HEK293 (cell line): ENCODE results near the gene ITPRIPL2.

Source experiments
- CTCF ChIA-PET: fragments of 350-600 bp; formaldehyde crosslinking; extraction: SDS; loops from one replicate; lab custom pipeline; 2021; ENCODE audit warnings: antibody characterized with exemption; lab: Yijun Ruan, JAX
- POLR2A ChIA-PET: fragments of 300-600 bp; formaldehyde crosslinking; extraction: SDS; loops from one replicate; lab custom pipeline; 2020; ENCODE audit warnings: antibody characterized with exemption, inconsistent platforms; lab: Yijun Ruan, JAX
- H3K27ac ChIP-seq: fragments of 200-500 bp; sonication (Bioruptor generic); 2 replicates; pipeline ENCODE4 v1.5.1; 2014; ENCODE audit warnings: low read depth, low read length, control low read depth, inconsistent platforms; ENCODE audit errors: extremely low read depth
- H3K36me3 ChIP-seq, 2 experiments: fragments of 200-500 bp in 1 of 2; sonication (Bioruptor generic) in 1 of 2; 1 replicate in 1 of 2; 2 replicates in 1 of 2; pipeline ENCODE4 v1.5.1; 2014 to 2017; ENCODE audit warnings: inconsistent platforms in 2 of 2, low read length in 2 of 2; ENCODE audit not compliant: control insufficient read depth in 2 of 2, insufficient read depth in 1 of 2
- H3K4me1 ChIP-seq: fragments of 200-500 bp; sonication (Bioruptor generic); 2 replicates; pipeline ENCODE4 v1.5.1; 2014; ENCODE audit warnings: mild to moderate bottlenecking, low read length, inconsistent platforms; ENCODE audit not compliant: control insufficient read depth, insufficient read depth
- H3K4me3 ChIP-seq: 2 replicates; pipeline ENCODE4 v1.5.1; 2011; ENCODE audit warnings: low read depth, mild to moderate bottlenecking, control low read depth, low read length, moderate library complexity
- H3K9me3 ChIP-seq: fragments of 200-500 bp; sonication (Bioruptor generic); 2 replicates; pipeline ENCODE4 v1.5.1; 2014; ENCODE audit warnings: low read depth, low read length, inconsistent platforms; ENCODE audit not compliant: control insufficient read depth, insufficient read depth
- FEZF1 ChIP-seq: fragments of 450-650 bp; formaldehyde crosslinking; IDR thresholded peaks from 2 replicates; pipeline ENCODE4 v1.5.1; 2016; ENCODE audit warnings: missing biosample characterization, missing genetic modification characterization
- GLI4 ChIP-seq: fragments of 450-650 bp; formaldehyde crosslinking; IDR thresholded peaks from 2 replicates; pipeline ENCODE4 v1.5.1; 2016; ENCODE audit warnings: missing biosample characterization, missing genetic modification characterization
- GLIS1 ChIP-seq: fragments of 450-650 bp; formaldehyde crosslinking; IDR thresholded peaks from 2 replicates; pipeline ENCODE4 v1.5.1; 2016; ENCODE audit warnings: missing biosample characterization, missing genetic modification characterization
- KLF8 ChIP-seq: fragments of 450-650 bp; formaldehyde crosslinking; IDR thresholded peaks from 2 replicates; pipeline ENCODE4 v1.5.1; 2016; ENCODE audit warnings: missing biosample characterization, missing genetic modification characterization
- OSR2 ChIP-seq: fragments of 450-650 bp; formaldehyde crosslinking; IDR thresholded peaks from 2 replicates; pipeline ENCODE4 v1.5.1; 2016; ENCODE audit warnings: missing biosample characterization, missing genetic modification characterization
- PRDM4 ChIP-seq: fragments of 450-650 bp; formaldehyde crosslinking; IDR thresholded peaks from 2 replicates; pipeline ENCODE4 v1.5.1; 2017; ENCODE audit warnings: missing biosample characterization, missing genetic modification characterization
- SP7 ChIP-seq: fragments of 450-650 bp; formaldehyde crosslinking; IDR thresholded peaks from 2 replicates; pipeline ENCODE4 v1.5.1; 2016; ENCODE audit warnings: missing biosample characterization, missing genetic modification characterization
- TCF7L2 ChIP-seq: IDR thresholded peaks from 2 replicates; pipeline ENCODE4 v1.6.1; 2011; ENCODE audit warnings: low read depth, mild to moderate bottlenecking, inconsistent platforms, low read length, moderate library complexity, borderline replicate concordance
- ZBTB6 ChIP-seq: fragments of 450-650 bp; formaldehyde crosslinking; IDR thresholded peaks from 2 replicates; pipeline ENCODE4 v1.5.1; 2017; ENCODE audit warnings: missing biosample characterization, missing genetic modification characterization
- ZBTB8A ChIP-seq: fragments of 450-650 bp; formaldehyde crosslinking; IDR thresholded peaks from 2 replicates; pipeline ENCODE4 v1.5.1; 2016; ENCODE audit warnings: missing biosample characterization, missing genetic modification characterization
- ZFP37 ChIP-seq: fragments of 450-650 bp; formaldehyde crosslinking; IDR thresholded peaks from 2 replicates; pipeline ENCODE4 v1.5.1; 2016; ENCODE audit warnings: missing biosample characterization, missing genetic modification characterization
- ZIC2 ChIP-seq: fragments of 450-650 bp; formaldehyde crosslinking; IDR thresholded peaks from 2 replicates; pipeline ENCODE4 v1.5.1; 2016; ENCODE audit warnings: missing biosample characterization, missing genetic modification characterization
- ZNF132 ChIP-seq: fragments of 450-650 bp; formaldehyde crosslinking; IDR thresholded peaks from 2 replicates; pipeline ENCODE4 v1.5.1; 2017; ENCODE audit warnings: missing biosample characterization, missing genetic modification characterization, borderline replicate concordance
- ZNF19 ChIP-seq: fragments of 450-650 bp; formaldehyde crosslinking; IDR thresholded peaks from 2 replicates; pipeline ENCODE4; 2016; ENCODE audit warnings: missing biosample characterization, missing genetic modification characterization, low read depth
- ZNF266 ChIP-seq: fragments of 450-650 bp; formaldehyde crosslinking; IDR thresholded peaks from 2 replicates; pipeline ENCODE4 v1.5.1; 2016; ENCODE audit warnings: missing biosample characterization, missing genetic modification characterization, low read depth
- ZNF394 ChIP-seq: fragments of 450-650 bp; formaldehyde crosslinking; IDR thresholded peaks from 2 replicates; pipeline ENCODE4 v1.5.1; 2016; ENCODE audit warnings: missing biosample characterization, missing genetic modification characterization, mild to moderate bottlenecking, moderate library complexity, borderline replicate concordance
- ZNF518A ChIP-seq: fragments of 450-650 bp; formaldehyde crosslinking; conservative IDR thresholded peaks from 2 replicates; pipeline ENCODE4 v1.5.1; 2016; ENCODE audit warnings: low read depth, missing biosample characterization, missing genetic modification characterization
- ZNF621 ChIP-seq: fragments of 450-650 bp; formaldehyde crosslinking; IDR thresholded peaks from 2 replicates; pipeline ENCODE4 v1.5.1; 2017; ENCODE audit warnings: missing biosample characterization, missing genetic modification characterization
- ZNF629 ChIP-seq: fragments of 450-650 bp; formaldehyde crosslinking; IDR thresholded peaks from 2 replicates; pipeline ENCODE4 v1.5.1; 2017; ENCODE audit warnings: missing biosample characterization, missing genetic modification characterization
- ZNF645 ChIP-seq: fragments of 450-650 bp; formaldehyde crosslinking; IDR thresholded peaks from 2 replicates; pipeline ENCODE4; 2016; ENCODE audit warnings: missing biosample characterization, missing genetic modification characterization
- ZNF670 ChIP-seq: fragments of 450-650 bp; formaldehyde crosslinking; IDR thresholded peaks from 2 replicates; pipeline ENCODE4 v1.5.1; 2016; ENCODE audit warnings: missing biosample characterization, missing genetic modification characterization, low read depth

ITPRIPL2 gene

GRCh38 chr16:19132898-19133297 lies 19.1 kb downstream of the ITPRIPL2 start:
- POLR2A ChIA-PET, result interaction anchor here (3.7 kb wide), 1 partner anchor 19 kb away, joined by 16 read pairs; the partner anchor contains the start of gene ITPRIPL2
- H3K4me3 ChIP-seq, result no peak overlapping the region

GRCh38 chr16:19133600-19133999 lies 19.8 kb downstream of the ITPRIPL2 start:
- POLR2A ChIA-PET, result interaction anchor here (3.7 kb wide), 1 partner anchor 20 kb away, joined by 16 read pairs; the partner anchor contains the start of gene ITPRIPL2
- TF ChIP-seq TCF7L2 (no peak), SP7 (tag by site-specific recombination) (no peak), GLIS1 (tag by site-specific recombination) (no peak)
- Histone ChIP-seq H3K36me3 (no peaks in the 10 kb centered on the region), H3K4me3 (no peak overlapping the region), H3K4me1 (peaks cover 33% of the 10 kb centered on the region), H3K27ac (no peak overlapping the region), H3K9me3 (no peaks in the 10 kb centered on the region)
- CTCF ChIA-PET, result interaction anchor here (0.6 to 1.2 kb wide), 2 partner anchors 46 to 164 kb away, joined by 3 to 5 read pairs; no protein-coding TSS in a partner anchor

More at GRCh38 chr16:19132898-19133297, 19.1 kb downstream of the ITPRIPL2 start:
- H3K4me1 ChIP-seq, result peaks cover 29% of the 10 kb centered on the region
- H3K27ac ChIP-seq, result no peak overlapping the region
- CTCF ChIA-PET, result no interaction called here
- no peaks in the 10 kb centered on the region for H3K36me3 ChIP-seq
- H3K9me3 ChIP-seq, result no peaks in the 10 kb centered on the region
- TF ChIP-seq SP7 (tag by site-specific recombination) (peak; percentile 52), ZNF266 (tag by site-specific recombination) (no peak), ZFP37 (no peak), ZNF629 (peak; percentile 31; the same call in 1 of the 2 replicates), ZNF132 (no peak), ZBTB6 (no peak), GLI4 (tag by site-specific recombination) (no peak), OSR2 (0 out of 2 replicates have a peak, but pooled peaks have one; percentile 27), ZNF19 (tag by site-specific recombination) (no peak), ZNF621 (tag by site-specific recombination) (no peak), KLF8 (no peak), ZNF518A (no peak)
- TF ChIP-seq, all 188 proteins: peak for 3

- no peaks in the 10 kb centered on the region for H3K36me3 ChIP-seq
- POLR2A ChIA-PET, result interaction anchor here (0.5 to 1.5 kb wide), 5 partner anchors 9 to 334 kb away, joined by 3 to 4 read pairs (median 3); partner anchors contain the start of genes ARL6IP1 and ITPRIPL2
- peaks cover 36% of the 10 kb centered on the region for H3K4me1 ChIP-seq
- H3K4me3 ChIP-seq, result no peak overlapping the region
- H3K9me3 ChIP-seq, result no peaks in the 10 kb centered on the region
- peak; percentile 15; the same call in 1 of the 2 replicates for TF ChIP-seq ZBTB8A (tag by site-specific recombination)
- TF ChIP-seq ZIC2 (tag by site-specific recombination), result no peak
- peak; percentile 68 for TF ChIP-seq FEZF1 (tag by site-specific recombination)
- peak; percentile 50 for TF ChIP-seq PRDM4 (tag by site-specific recombination)
- TF ChIP-seq ZNF394, result peak; percentile 77; the same call in 1 of the 2 replicates
- no peak for TF ChIP-seq ZNF670
- no peak for TF ChIP-seq ZNF645
- TF ChIP-seq OSR2, result peak; percentile 55
- CTCF ChIA-PET, result interaction anchor here (0.8 to 1.3 kb wide), 3 partner anchors 42 to 49 kb away, joined by 3 to 4 read pairs (median 4); no protein-coding TSS in a partner anchor
- peak overlapping the region; percentile 39; the same call in 1 of the 2 replicates for H3K27ac ChIP-seq
These were observed 21.6 kb downstream of the ITPRIPL2 start for GRCh38 chr16:19135201-19135842.
